Pons (tissue), 1 donor: ENCODE measurements around the gene PHKA1.
"Not testable (repeated sequence)": the region's sequence is repeated elsewhere in the genome, so short reads cannot be mapped to it uniquely, and the experiment has no call there.

ENCODE experiments used
- DNase-seq: peaks from one replicate; pipeline ENCODE4 v3.0.0-alpha.2; 2016; ENCODE audit warnings: low spot score

The PHKA1 gene

DNA sequence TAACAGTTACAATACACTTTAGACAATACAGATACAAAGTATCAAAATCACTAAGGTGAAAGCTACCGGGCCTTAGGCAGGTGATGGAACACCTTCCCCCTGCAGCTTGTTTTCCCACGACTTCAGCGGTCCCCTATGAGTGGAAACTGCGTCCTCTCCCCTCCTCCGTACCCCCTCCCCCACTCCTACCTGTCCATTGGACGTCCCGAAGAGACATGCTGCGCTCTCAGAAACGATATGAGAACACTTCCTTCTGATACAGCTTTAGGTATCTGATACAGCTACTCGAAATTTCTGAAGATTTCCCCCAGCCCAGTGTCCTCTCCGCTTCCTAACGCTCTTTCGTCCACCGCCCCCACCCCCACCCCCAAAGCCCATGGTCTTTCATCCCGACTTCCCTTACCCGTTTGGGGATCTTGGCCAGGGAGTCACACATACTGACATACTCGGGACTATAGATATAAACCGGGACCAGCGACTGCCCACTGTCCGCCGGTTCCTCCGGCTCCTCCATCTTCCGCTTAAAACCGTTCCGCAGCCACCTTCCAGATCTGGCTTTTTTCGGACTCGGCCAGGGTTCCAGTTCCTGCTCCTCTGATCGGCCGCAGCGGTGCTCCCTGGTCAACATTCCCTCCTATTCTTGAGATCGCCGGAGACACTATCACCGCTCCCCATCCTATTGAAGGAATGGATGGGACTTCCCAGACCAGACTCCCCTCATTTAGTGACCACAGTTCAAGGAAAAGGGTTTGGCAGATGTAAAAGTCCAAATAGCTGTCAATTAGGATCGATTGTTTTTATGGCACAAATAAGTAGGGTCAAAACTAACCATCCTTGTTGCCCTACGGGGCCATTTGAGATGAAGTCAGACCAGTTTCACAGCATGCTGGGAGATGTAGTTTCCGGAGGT, 141.6 kb downstream of the PHKA1 start, which contains the start of gene HDAC8:
HDAC8 (minus strand) TSS at position 596 of the 910 bp plus-strand sequence; CDS start at position 514, 82 bp downstream.
- DNase-seq, result peak; percentile 83

DNA sequence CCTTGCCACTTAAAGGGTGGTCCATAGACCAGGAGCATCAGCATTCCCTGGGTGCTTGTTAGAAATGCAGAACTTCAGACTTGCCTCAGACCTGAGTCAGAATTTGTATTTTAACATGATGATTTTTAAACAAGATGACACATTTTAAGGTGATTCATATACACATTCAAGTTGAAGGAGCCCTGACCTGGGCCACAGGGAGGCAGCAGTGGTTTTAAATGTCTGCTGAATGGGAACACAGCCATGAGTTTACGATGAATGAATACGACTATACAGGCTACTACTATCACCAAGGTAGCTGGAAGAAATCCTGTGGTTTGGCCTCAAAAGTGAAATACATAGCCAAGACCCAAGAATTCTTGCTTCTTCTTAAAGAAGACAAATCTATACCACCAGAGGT, 144.3 kb downstream of the PHKA1 start:
- DNase-seq, result no peak

DNA sequence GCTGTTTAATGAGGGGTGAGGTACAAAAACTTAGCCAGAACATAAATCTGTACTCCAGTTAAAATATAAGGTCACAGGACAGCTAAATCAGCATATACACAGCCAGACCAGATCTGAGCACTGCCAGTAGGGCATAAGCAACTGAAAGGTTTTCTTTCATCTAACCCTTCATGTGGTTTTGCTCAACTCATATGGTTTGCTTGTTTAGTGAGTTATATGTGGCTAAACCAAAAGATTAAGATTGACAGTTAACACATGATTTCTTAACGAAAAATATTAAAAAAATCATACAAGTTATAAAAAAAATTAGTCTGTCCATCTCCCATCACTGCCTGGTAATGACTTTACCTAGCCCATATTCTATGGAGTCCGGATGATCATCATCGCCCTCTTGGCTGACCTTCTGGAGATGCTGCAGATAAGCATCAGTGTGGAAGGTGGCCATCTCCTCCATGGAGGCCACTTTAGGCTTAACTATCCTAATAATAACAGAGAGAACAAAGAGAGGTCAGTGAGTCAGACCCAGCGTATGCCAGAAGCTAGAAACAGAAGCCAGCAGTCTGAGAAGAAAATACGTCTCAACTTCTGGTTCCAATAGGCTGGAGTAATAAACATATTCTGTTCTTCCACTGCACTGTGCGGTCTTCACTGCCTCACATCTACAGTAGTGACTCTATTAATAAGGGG, 145.6 kb downstream of the PHKA1 start:
- DNase-seq, result no peak

DNA sequence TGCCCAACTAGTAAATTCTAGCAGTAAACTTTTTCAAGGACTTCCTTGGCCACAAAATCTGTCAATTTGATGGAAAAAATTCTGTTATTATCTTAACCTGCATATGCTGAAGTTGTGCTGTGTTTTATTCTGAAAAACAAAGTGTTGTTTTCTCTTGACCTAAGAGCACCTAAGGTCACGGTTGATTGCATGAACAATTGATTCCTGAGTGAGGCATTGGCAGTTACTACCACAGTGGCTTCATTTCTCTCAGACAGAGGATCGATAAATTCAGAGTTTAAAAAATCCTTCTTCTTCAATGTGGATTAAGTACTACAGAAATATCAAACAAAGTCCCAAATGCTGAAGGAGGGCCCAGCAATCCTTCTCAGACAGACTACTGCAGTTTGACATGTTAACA, 147.7 kb downstream of the PHKA1 start:
- DNase-seq, result no peak

DNA sequence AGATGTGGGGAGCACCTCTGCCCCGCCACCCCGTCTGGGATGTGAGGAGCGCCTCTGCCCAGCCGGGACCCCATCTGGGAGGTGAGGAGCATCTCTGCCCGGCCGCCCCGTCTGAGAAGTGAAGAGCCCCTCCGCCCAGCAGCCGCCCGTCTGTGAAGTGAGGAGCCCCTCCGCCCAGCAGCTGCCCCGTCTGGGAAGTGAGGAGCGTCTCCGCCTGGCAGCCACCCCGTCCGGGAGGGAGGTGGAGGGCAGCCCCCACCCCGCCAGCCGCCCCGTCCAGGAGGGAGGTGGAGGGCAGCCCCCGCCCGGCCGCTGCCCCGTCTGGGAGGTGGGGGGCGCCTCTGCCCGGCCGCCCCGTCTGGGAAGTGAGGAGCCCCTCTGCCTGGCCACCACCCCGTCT, 154.5 kb downstream of the PHKA1 start:
- not testable (repeated sequence) for DNase-seq

DNA sequence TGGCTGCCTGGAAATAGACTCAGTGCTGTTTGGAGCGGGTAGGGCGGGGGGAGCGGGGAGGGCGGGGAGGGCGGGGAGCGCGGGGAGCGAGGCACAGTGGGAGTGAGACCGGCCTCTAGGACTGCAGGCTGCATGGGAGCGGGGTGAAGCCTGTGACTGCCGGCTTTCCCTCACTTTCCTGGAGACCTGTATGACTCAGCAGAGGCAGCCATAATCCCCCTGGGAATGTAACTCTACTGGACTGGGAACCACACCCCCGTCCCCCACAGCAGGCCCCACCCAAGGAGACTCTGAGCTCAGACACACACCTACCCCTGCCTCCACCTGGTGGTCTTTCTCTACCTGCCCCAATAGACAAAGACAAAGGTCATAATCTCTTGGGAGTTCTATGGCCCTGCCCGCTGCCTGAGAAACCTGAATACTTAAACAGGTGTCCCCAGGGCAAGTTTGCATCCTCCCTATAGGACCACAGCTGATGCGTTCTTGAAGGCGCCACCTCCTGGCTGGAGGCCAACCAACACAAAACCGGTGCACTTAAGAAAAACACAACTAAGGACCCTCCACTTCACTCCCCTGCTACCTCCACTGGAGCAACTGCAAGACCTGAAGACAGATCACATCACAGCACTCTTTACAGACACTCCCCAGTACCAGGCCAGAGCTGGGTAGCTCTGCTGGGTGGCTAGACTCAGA, 159.5 kb downstream of the PHKA1 start:
- DNase-seq, result no peak

DNA sequence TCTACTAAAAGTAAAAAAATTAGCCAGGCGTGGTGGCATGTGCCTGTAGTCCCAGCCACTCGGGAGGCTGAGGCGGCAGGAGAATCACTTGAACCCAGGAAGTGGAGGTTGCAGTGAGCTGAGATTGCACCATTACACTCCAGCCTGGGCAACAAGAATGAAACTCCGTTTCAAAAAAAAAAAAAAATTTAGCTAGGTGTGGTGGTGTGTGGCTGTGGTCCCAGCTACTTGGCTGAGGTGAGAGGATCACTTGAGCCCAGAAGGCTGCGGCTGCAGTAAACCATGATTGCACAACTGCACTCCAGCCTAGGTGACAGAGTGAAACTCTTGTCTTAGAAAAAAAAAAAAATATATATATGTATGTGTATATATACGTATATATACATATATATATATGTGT, 161.7 kb downstream of the PHKA1 start:
- DNase-seq, result not testable (repeated sequence)

DNA sequence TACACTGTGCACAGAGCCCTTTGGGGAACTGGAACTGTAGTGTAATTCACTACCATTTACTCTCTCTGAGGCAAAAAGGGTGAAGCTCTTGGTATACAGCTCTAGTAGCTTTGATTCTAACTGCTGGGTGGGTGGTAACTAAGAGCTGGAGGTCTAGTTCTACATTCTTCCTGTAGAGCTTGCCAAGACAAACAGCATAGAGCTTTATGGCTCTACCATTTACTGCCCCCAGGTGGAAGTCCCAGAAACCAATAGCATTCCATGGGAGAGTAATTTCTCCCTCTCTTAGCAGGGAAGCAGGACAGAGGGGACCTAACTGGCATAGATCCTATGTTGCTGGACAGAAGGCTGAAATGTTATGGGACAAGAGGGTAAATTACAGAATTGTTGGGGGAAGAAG, 168.1 kb downstream of the PHKA1 start:
- DNase-seq, result no peak

DNA sequence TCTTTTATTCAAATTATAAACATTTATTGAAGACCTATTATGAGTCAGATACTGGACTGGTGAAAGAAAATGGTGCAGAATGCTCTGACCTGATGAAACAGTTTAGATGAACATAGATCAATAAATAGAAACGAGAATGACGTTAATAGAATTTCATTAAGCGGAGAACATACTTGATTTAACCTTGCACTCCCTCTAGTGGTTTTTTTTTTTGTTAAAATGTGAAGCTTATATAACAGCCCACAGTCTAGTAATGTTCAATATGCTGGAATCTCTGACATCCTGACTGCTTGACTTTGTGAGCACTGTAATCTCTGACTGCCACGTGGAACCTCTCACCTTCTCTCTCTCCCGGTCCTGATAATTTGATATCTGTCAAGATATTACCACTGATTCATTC, 173.8 kb downstream of the PHKA1 start:
- peak; percentile 45 for DNase-seq

DNA sequence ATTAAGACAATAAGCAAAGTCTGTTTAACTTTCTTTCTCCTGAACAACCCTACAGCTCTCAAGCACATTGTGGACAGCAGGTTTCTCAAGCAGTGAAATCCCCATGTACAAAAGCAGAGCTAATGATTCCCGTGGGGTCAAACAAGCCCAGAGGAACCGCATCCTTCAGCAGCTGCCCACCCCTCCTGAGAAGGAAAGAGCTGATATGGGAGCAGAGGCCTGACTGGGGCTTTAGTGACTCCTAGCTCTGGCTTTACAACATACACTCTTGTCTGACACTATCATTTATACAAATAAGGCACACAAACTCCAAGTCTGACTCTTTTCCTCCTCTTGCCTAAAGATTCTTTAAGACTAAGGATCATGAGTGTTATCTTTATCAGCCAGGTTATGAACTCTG, 174.3 kb downstream of the PHKA1 start:
- no peak for DNase-seq

DNA sequence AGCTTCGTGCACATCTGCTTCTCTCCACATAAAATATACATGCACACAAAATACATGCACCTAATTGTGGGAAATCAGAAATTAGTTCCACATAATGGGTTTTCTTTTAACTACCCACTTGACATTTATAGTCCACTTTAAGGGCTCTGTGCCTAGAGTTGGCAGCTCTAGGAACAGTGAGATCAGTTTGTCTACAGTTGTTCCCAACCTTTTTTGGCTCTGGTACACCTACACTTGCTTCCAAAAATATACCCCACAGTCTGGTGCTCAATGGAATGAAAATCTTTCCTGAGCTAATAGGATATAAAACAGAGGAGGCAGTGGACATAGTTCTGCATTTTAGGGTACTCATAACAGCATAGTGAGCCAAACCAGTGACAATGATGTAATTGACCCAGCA, 177.6 kb downstream of the PHKA1 start:
- peak; percentile 1 for DNase-seq

DNA sequence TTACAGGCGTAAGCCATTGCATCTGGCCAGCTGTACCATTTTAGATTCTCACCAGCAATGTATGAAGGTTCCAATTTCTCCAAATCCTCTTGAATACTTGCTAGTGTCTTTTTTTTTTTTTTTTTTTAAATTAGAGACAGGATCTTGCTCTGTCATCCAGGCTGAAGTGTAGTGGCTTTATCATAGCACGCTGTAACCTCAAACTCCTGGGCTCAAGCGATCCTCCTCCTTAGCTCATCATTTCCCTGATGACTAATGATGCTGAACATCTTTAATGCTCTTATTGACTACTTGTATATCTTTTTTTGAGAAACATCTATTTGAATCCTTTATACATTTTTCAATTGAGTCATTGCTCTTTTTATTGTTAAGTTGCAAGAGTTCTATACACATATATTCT, 181.7 kb downstream of the PHKA1 start:
- no peak for DNase-seq
